Thyroid gland (tissue), 4 donors: ENCODE data around the gene NMNAT2.

Experiments
- CTCF ChIP-seq, 6 experiments: fragments of 200-600 bp in 3 of 6; fragments of 450-650 bp in 3 of 6; sonication (generic) in 3 of 6; IDR thresholded peaks; one replicate each; pipeline ENCODE4 v1.5.1; 2016 to 2019; ENCODE audit warnings: antibody characterized with exemption in 6 of 6, mild to moderate bottlenecking in 2 of 6, inconsistent platforms in 1 of 6, moderate library complexity in 1 of 6
- POLR2A ChIP-seq, 2 donors: fragments of 450-650 bp; IDR thresholded peaks; one replicate each; pipeline ENCODE4 v1.6.1; 2017; ENCODE audit warnings: antibody characterized with exemption in 2 of 2, mild to moderate bottlenecking in 2 of 2, moderate library complexity in 1 of 2

GRCh38 chr1:183388735-183389134 lies 29.4 kb downstream of the NMNAT2 start:
- TF ChIP-seq CTCF (IDR thresholded peaks at IDR 0.05) (no peak), POLR2A (IDR thresholded peaks at IDR 0.05) (no peak)
